Osteoblast (primary cell): ENCODE results near the gene CEP170B. TPM values are rescaled to one million over a fixed set of nuclear protein-coding genes. Genes with fewer than 3 reads are reported as not detected.
"Not testable (repeated sequence)": the region's sequence is repeated elsewhere in the genome, so short reads cannot be mapped to it uniquely, and the experiment has no call there.

Experiments used
- DNase-seq: peaks from one replicate; pipeline ENCODE4 v3.0.0; 2011; ENCODE audit warnings: low spot score, mixed read lengths; ENCODE audit not compliant: insufficient read length; ENCODE audit errors: missing footprints
- H2AFZ ChIP-seq: 2 replicates; pipeline ENCODE4 v1.6.0; 2011; ENCODE audit warnings: mild to moderate bottlenecking, low read length
- H3K27ac ChIP-seq: 2 replicates; pipeline ENCODE4 v1.5.1; 2011; ENCODE audit warnings: mild to moderate bottlenecking, low read depth, low read length, moderate library complexity
- H3K27me3 ChIP-seq: 2 replicates; pipeline ENCODE4 v1.6.0; 2012; ENCODE audit warnings: mild to moderate bottlenecking, control low read depth, inconsistent platforms, low read length, moderate library complexity; ENCODE audit not compliant: insufficient read depth
- H3K36me3 ChIP-seq: 2 replicates; pipeline ENCODE4 v1.5.1; 2011; ENCODE audit warnings: mild to moderate bottlenecking, low read length, control low read depth, moderate library complexity; ENCODE audit not compliant: insufficient read depth
- H3K4me1 ChIP-seq: 2 replicates; pipeline ENCODE4 v1.5.1; 2011; ENCODE audit warnings: mild to moderate bottlenecking, low read length, control low read depth, moderate library complexity; ENCODE audit not compliant: insufficient read depth
- H3K4me2 ChIP-seq: 2 replicates; pipeline ENCODE4 v1.6.0; 2011; ENCODE audit warnings: mild to moderate bottlenecking, low read length; ENCODE audit not compliant: insufficient read depth
- H3K4me3 ChIP-seq: fragments of 200-600 bp; sonication (generic); 3 replicates; pipeline ENCODE4 v1.5.1; 2012; ENCODE audit warnings: mild to moderate bottlenecking, low read length, inconsistent platforms; ENCODE audit not compliant: insufficient read depth
- H3K79me2 ChIP-seq: 2 replicates; pipeline ENCODE4 v1.6.0; 2012; ENCODE audit warnings: mild to moderate bottlenecking, low read length, control low read depth, inconsistent platforms; ENCODE audit not compliant: insufficient read depth
- H3K9me3 ChIP-seq: 2 replicates; pipeline ENCODE4 v1.5.1; 2011; ENCODE audit warnings: low read depth, low read length, control low read depth
- H4K20me1 ChIP-seq: 2 replicates; pipeline ENCODE4 v1.6.0; 2012; ENCODE audit warnings: mild to moderate bottlenecking, low read length, control low read depth; ENCODE audit not compliant: insufficient read depth
- total RNA-seq: library from RNA; depleted of rRNA; stranded (reverse); fragments of >200 nt; gene quantifications from 2 replicates; pipeline ENCODE4 v1.2.3, GENCODE V29; 2012
- TF ChIP-seq, protein P1 (sequence below): IDR thresholded peaks from 2 replicates; pipeline ENCODE4 v1.5.1; 2011; ENCODE audit warnings: mild to moderate bottlenecking, low read depth, low read length, moderate library complexity; ENCODE audit errors: extremely low read depth

CEP170B gene
- total RNA-seq, 1 donor = 21.0 TPM

DNA sequence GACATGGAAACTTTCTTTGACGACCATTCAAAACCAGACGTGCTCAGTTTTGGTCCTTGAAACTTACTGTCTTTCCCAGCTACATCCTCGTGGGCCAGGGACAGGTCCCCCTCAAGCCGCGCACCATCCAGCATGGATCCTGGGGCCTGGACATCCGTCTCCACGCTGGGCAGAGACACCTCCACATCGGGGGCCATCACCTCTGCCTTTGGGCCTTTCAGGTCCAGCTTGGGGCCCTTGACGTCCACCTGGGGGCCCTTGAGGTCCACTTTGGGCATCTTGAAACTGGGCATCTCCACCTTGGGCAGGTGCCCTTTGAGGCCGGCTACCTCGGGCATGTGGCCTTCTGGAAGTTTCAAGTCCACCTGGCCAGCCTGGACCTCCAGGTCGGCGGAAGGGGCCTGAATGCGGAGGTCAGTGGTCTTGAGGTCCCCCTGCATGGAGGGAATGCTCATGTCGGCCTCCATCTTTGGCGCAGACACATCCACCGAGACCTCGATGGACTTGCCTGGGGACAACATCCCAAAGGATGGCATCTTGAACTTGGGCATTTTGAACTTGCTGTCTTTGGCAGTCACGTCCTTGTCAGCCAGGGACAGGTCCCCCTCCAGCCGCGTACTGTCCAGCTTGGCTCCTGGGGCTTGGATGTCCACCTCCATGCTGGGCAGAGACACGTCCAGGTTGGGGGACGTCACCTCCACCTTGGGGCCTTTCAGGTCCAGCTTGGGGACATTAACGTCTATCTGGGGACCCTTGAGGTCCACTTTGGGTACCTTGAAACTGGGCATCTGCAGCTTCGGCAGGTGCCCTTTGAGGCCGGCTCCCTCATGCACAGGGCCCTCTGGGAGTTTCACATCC is 76.7 kb downstream of the CEP170B start:
- Histone ChIP-seq H3K27ac (no peak overlapping the region), H3K27me3 (peaks cover 3% of the 10 kb centered on the region), H3K79me2 (no peaks in the 10 kb centered on the region), H3K36me3 (no peaks in the 10 kb centered on the region), H3K4me1 (no peaks in the 10 kb centered on the region), H3K9me3 (no peaks in the 10 kb centered on the region), H4K20me1 (no peaks in the 10 kb centered on the region), H3K4me3 (no peak overlapping the region), H2AFZ (no peak overlapping the region), H3K4me2 (no peak overlapping the region)
- peak; percentile 21 for DNase-seq
- TF ChIP-seq, protein P1, sequence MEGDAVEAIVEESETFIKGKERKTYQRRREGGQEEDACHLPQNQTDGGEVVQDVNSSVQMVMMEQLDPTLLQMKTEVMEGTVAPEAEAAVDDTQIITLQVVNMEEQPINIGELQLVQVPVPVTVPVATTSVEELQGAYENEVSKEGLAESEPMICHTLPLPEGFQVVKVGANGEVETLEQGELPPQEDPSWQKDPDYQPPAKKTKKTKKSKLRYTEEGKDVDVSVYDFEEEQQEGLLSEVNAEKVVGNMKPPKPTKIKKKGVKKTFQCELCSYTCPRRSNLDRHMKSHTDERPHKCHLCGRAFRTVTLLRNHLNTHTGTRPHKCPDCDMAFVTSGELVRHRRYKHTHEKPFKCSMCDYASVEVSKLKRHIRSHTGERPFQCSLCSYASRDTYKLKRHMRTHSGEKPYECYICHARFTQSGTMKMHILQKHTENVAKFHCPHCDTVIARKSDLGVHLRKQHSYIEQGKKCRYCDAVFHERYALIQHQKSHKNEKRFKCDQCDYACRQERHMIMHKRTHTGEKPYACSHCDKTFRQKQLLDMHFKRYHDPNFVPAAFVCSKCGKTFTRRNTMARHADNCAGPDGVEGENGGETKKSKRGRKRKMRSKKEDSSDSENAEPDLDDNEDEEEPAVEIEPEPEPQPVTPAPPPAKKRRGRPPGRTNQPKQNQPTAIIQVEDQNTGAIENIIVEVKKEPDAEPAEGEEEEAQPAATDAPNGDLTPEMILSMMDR = no peak

DNA sequence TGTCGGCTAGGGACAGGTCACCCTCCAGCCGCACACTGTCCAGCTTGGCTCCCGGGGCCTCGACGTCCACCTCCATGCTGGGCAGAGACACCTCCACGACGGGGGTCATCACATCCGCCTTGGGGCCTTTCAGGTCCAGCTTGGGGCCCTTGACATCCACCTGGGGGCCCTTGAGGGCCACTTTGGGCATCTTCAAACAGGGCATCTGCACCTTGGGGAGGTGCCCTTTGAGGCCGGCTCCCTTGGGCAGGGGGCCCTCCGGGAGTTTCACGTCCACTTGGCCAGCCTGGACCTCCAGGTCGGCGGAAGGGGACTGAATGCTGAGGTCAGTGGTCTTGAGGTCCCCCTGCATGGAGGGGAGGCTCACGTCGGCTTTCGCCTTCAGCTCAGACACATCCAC is 77.5 kb downstream of the CEP170B start:
- TF ChIP-seq, protein P1 = no peak
- Histone ChIP-seq H3K79me2 (no peaks in the 10 kb centered on the region), H3K9me3 (no peaks in the 10 kb centered on the region), H3K27ac (no peak overlapping the region), H4K20me1 (no peaks in the 10 kb centered on the region), H3K36me3 (no peaks in the 10 kb centered on the region), H2AFZ (no peak overlapping the region), H3K4me1 (no peaks in the 10 kb centered on the region), H3K4me2 (no peak overlapping the region), H3K4me3 (no peak overlapping the region), H3K27me3 (peaks cover 3% of the 10 kb centered on the region)
- DNase-seq = no peak

DNA sequence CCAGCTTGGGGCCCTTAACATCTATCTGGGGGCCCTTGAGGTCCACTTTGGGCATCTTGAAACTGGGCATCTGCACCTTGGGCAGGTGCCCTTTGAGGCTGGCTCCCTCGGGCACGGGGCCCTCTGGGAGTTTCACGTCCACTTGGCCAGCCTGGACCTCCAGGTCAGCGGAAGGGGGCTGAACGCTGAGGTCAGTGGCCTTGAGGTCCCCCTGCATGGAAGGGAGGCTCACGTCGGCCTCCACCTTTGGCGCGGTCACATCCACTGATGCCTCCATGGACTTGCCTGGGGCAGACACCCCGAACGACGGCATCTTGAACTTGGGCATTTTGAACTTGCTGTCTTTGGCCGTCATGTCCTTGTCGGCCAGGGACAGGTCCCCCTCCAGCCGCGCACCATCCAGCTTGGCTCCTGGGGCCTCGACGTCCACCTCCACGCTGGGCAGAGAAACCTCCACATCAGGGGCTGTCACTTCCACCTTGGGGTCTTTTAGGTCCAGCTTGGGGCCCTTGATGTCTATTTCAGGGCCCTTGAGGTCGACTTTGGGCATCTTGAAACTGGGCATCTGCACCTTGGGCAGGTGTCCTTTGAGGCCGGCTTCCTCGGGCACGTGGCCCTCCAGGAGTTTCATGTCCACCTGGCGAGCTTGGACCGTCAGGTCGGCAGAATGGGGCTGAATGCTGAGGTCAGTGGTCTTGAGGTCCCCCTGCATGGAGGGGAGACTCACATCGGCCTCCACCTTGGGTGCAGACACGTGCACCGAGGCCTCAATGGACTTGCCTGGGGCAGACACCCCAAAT is 78.3 kb downstream of the CEP170B start:
- not testable (repeated sequence) for H3K9me3 ChIP-seq, H2AFZ ChIP-seq, H3K36me3 ChIP-seq, H4K20me1 ChIP-seq, H3K4me1 ChIP-seq, H3K4me3 ChIP-seq, H3K4me2 ChIP-seq, H3K79me2 ChIP-seq, H3K27ac ChIP-seq, H3K27me3 ChIP-seq
- peak; percentile 17 for DNase-seq

DNA sequence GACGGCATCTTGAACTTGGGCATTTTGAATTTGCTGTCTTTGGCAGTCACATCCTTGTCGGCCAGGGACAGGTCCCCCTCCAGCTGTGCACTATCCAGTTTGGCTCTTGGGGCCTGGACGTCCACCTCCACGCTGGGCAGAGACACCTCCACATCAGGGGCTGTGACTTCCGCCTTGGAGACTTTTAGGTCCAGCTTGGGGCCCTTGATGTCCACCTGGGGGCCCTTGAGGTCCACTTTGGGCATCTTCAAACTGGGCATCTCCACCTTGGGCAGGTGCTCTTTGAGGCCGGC is 78.9 kb downstream of the CEP170B start:
- H3K4me1 ChIP-seq, H3K27ac ChIP-seq, H3K9me3 ChIP-seq, H4K20me1 ChIP-seq, H2AFZ ChIP-seq, H3K4me2 ChIP-seq, H3K4me3 ChIP-seq, H3K36me3 ChIP-seq, H3K79me2 ChIP-seq, DNase-seq, H3K27me3 ChIP-seq: not testable (repeated sequence)

DNA sequence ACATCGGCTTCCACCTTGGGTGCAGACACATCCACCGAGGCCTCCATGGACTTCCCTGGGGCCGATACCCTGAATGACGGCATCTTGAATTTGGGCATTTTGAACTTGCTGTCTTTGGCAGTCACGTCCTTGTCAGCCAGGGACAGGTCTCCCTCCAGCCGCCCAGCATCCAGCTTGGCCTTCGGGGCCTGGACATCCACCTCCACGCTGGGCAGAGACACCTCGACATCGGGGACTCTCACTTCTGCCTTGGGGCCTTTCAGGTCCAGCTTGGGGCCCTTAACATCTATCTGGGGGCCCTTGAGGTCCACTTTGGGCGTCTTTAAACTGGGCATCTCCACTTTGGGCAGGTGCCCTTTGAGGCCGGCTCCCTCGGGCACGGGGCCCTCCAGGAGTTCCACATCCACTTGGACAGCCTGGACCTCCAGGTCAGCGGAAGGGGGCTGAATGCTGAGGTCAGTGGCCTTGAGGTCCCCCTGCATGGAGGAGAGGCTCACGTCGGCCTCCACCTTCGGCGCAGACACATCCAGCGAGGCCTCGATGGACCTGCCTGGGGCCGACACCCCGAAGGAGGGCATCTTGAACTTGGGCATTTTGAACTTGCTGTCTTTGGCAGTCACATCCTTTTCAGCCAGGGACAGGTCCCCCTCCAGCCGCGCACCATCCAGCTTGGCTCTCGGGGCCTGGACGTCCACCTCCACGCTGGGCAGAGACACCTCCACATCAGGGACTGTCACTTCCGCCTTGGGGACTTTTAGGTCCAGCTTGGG is 79.6 kb downstream of the CEP170B start:
- not testable (repeated sequence) for H3K27ac ChIP-seq, H2AFZ ChIP-seq, H3K36me3 ChIP-seq, H4K20me1 ChIP-seq, H3K9me3 ChIP-seq, H3K4me3 ChIP-seq, H3K27me3 ChIP-seq, H3K4me2 ChIP-seq, H3K79me2 ChIP-seq, H3K4me1 ChIP-seq
- DNase-seq = peak; percentile 22

DNA sequence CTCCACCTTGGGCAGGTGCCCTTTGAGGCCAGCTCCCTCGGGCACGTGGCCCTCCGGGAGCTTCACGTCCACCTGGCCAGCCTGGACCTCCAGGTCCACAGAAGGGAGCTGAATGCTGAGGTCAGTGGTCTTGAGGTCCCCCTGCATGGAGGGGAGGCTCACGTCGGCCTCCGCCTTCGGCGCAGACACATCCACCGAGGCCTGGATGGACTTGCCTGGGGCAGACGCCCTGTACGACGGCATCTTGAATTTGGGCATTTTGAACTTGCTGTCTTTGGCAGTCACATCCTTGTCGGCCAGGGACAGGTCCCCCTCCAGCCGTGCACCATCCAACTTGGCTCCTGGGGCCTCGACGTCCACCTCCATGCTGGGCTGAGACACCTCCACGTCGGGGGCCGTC is 80.2 kb downstream of the CEP170B start:
- H3K27me3 ChIP-seq, H3K4me3 ChIP-seq, H2AFZ ChIP-seq, H4K20me1 ChIP-seq, H3K27ac ChIP-seq, H3K9me3 ChIP-seq, DNase-seq, H3K4me1 ChIP-seq, H3K4me2 ChIP-seq, H3K79me2 ChIP-seq, H3K36me3 ChIP-seq: not testable (repeated sequence)
